HG03103 (cell line): ENCODE measurements around the gene AGFG2.
"Not testable (repeated sequence)": the region's sequence is repeated elsewhere in the genome, so short reads cannot be mapped to it uniquely, and the experiment has no call there.

Source experiments
- ATAC-seq: cut with Tn5 transposase; IDR thresholded peaks from one replicate; pipeline ENCODE4 v1.9.1; 2021; ENCODE audit warnings: low read depth; ENCODE audit not compliant: unreplicated experiment

AGFG2 gene

GRCh38 chr7:100519580-100519979 lies 19.4 kb upstream of the AGFG2 start:
- no peak for ATAC-seq

- ATAC-seq = no peak
These were observed 18.9 kb upstream of the AGFG2 start for GRCh38 chr7:100520138-100520537.

- no peak for ATAC-seq
These were observed 17.9 kb upstream of the AGFG2 start for GRCh38 chr7:100521076-100521475.

- not testable (repeated sequence) for ATAC-seq
These were observed 17.0 kb upstream of the AGFG2 start for GRCh38 chr7:100521909-100522593.

GRCh38 chr7:100523192-100523591 lies 15.8 kb upstream of the AGFG2 start:
- not testable (repeated sequence) for ATAC-seq

GRCh38 chr7:100528108-100528866 lies 10.7 kb upstream of the AGFG2 start:
- ATAC-seq = not testable (repeated sequence)

GRCh38 chr7:100532165-100533022 lies 6.6 kb upstream of the AGFG2 start:
- ATAC-seq = no peak

- not testable (repeated sequence) for ATAC-seq
These were observed 3.0 kb upstream of the AGFG2 start for GRCh38 chr7:100535982-100536381.

GRCh38 chr7:100536695-100537094 lies 2.3 kb upstream of the AGFG2 start:
- ATAC-seq = not testable (repeated sequence)

GRCh38 chr7:100538348-100538653 lies 702 bp upstream of the AGFG2 start:
- ATAC-seq = no peak

- ATAC-seq = no peak
These were observed 518 bp downstream of the AGFG2 start for GRCh38 chr7:100539436-100540006.

- ATAC-seq = no peak
These were observed 1.2 kb downstream of the AGFG2 start for GRCh38 chr7:100540073-100540723.

GRCh38 chr7:100541309-100541708 lies 2.3 kb downstream of the AGFG2 start:
- not testable (repeated sequence) for ATAC-seq

GRCh38 chr7:100543586-100543985 lies 4.6 kb downstream of the AGFG2 start:
- no peak for ATAC-seq

GRCh38 chr7:100544386-100544785 lies 5.4 kb downstream of the AGFG2 start:
- no peak for ATAC-seq

- ATAC-seq = no peak
These were observed 6.0 kb downstream of the AGFG2 start for GRCh38 chr7:100544967-100545359.

- peak; percentile 48 for ATAC-seq
These were observed 6.5 kb downstream of the AGFG2 start for GRCh38 chr7:100545360-100546128.

- ATAC-seq = no peak
These were observed 7.3 kb downstream of the AGFG2 start for GRCh38 chr7:100546129-100546925.
